Posterior vena cava (tissue), 2 donors: ENCODE data around the gene WBP2. TPM values are rescaled to one million over a fixed set of nuclear protein-coding genes. Genes with fewer than 3 reads are reported as not detected.
"Not testable (repeated sequence)": the region's sequence is repeated elsewhere in the genome, so short reads cannot be mapped to it uniquely, and the experiment has no call there.

Source experiments
- DNase-seq: peaks from one replicate; pipeline ENCODE4 v3.0.0-alpha.2; 2020; ENCODE audit warnings: low spot score
- intact Hi-C, 2 donors: fragments of 100-400 bp; cut with DNase I; formaldehyde crosslinking; loops; one replicate each; pipeline versions ENCODE4 v1.14.1 to v1.14.2; 2022 to 2023
- total RNA-seq, 2 donors: library from RNA; stranded (reverse); fragmentation: NEBNext Ultra II Directional; extraction: Animal tissue kit (Norgen Biotek cat#: 25700); gene quantifications; one replicate each; pipeline ENCODE4 v1.2.1, GENCODE V29; 2021
- donor health status: DM: yes; HTN: yes; CAD: no.
- donor health status: DM: yes; HTN: yes; CAD: no.

Gene WBP2
- total RNA-seq, 2 donors from 2014 or later, result 75.8 to 111 TPM

DNA sequence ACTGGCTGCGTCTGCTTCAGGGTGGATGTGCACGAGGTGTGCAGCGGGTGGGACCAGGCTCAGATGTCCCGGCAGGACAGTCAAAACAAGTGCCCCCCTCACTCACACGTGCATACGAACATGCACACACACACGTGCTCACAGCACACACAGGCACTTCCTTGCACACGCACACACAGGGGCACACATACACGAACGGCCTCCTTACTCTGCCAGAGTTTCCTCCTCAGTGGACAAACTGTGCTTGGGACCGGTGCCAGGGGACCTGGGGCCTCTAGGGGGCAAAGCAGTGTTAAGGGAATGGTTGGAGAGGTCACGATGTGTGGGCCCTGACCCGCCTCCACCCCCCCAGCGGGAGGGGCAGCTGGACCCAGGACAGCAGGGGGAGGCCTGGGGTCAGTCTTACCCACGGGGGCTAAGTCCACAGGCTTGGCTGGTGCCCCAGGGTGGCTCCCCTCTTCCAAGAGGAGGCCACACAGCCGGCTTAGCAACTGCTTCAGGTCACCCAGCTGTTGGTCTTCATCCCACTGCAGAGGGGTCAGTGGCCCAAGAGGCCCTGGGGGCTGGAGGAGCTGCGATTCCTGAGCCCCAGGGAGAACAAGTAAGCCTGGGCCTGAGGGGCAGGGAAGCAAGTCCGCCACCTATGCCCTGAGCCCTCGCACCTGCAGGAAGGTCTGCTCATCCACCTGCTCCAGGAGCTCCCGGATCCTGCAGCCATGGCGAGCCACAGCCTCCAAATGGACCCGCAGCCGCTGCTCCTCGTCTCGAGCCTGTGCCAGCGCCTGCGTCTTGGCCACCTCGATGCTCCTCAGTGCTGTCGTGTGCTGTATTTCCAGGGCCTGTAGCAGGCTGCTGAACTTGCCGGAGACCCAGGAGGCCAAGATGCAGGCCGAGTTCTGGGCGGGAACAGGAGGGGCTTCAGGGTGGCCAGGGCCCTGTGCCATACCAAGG lies 36.7 kb upstream of the WBP2 start:
- intact Hi-C loops, result no loop called here
- peak; percentile 65 for DNase-seq

DNA sequence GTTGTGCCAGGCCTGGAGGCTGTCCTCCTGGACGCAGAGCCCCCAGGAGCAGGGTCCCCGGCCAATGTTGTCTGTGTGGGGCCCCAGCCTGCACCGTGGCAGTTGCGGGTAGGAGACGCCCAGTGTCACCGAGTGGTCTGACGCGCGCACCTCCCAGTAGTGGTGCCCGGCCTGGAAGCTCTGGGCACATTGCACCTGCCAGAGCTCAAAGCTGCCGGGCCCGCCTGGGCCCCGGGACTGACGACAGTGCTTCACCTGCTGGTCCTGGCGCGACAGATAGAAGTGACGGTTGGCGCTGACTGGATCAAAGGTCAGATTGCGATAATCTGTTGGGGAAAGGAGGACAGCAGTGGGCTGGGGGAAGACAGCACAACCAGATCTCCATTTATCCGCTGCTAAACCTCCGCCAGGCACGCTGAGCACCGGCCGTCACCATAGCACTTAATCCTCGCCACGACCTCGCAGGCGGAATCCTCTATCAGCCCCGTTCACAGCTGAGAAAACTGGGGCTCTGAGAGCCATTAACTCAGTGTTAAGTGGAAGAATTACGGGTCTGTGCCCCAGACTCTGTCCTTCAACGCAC lies 36.0 kb upstream of the WBP2 start:
- DNase-seq, result peak; percentile 75
- intact Hi-C loops, result no loop called here

DNA sequence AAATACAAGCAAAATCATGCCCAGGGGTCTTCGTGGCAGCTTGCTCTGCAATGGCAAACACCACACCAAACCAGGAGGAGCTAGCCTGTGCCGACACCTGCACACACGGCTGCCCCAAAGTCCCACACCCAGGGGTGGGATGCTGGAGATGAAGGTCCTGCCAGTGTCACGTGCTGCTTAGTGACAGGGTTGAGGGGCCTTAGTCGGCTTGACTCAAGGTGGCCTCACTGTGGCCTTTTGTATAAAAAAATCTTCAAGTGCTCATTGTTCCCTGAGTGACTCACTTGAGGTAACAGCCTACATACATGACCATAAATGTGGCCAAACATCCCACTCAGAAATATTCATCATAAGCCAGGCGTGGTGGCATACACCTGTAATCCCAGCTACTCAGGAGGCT lies 34.3 kb upstream of the WBP2 start:
- intact Hi-C loops, result no loop called here
- DNase-seq, result no peak

DNA sequence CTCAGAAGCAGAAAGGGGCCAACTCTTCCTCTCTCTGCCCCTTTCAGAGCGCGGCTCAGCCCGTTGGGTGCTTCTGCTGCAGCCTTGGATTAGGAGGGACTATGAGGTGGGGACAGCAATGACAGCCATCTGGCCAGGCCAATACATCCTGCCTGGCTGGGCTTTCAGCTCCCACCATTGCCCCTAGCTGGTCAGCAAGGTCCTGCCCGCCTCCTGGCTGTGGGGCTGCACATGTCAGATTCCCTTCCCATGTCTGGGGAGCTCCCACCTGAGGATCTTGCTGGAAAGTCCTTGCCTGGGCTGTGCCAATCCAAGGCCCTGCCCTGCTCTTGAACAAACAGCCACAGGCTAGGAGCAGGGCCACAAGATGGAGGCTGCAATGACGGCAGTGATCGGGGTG lies 33.3 kb upstream of the WBP2 start:
- peak; percentile 67 for DNase-seq
- intact Hi-C loops, result no loop called here

DNA sequence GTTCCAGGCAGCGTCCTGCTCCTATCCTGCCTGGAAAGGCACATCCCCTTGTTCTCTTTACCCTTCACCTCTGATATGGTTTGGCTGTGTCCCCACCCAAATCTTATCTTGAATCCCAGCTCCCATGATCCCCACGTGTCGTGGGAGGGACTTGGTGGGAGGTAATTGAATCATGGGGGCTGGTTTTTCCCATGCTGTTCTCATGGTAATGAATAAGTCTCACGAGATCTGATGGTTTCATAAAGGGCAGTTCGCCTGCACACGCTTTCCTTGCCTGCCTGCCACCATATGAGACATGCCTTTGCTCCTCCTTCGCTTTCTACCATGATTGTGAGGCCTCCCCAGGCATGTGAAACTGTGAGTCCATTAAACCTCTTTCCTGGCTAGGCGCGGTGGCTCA lies 30.7 kb upstream of the WBP2 start:
- DNase-seq, intact Hi-C loops: not testable (repeated sequence)

DNA sequence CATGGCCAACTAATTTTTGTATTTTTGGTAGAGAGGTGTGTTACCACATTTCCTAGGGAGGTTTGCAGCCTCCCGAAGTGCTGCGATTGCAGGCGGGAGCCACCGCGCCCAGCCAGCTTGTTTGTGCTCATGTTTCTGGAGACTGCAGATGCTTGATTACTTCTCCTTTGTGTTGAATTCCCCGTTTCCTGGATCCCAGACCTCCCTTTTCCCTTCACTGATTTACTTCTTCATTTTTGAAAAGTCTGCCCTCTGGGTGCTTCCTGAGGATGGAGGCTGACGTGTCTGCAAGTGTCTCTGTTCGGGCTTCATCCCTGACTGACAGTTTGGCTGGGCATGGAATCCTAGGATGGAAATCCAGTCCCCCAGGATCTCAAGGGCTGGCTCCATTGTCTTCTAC lies 30.3 kb upstream of the WBP2 start:
- intact Hi-C loops, result no loop called here
- no peak for DNase-seq

DNA sequence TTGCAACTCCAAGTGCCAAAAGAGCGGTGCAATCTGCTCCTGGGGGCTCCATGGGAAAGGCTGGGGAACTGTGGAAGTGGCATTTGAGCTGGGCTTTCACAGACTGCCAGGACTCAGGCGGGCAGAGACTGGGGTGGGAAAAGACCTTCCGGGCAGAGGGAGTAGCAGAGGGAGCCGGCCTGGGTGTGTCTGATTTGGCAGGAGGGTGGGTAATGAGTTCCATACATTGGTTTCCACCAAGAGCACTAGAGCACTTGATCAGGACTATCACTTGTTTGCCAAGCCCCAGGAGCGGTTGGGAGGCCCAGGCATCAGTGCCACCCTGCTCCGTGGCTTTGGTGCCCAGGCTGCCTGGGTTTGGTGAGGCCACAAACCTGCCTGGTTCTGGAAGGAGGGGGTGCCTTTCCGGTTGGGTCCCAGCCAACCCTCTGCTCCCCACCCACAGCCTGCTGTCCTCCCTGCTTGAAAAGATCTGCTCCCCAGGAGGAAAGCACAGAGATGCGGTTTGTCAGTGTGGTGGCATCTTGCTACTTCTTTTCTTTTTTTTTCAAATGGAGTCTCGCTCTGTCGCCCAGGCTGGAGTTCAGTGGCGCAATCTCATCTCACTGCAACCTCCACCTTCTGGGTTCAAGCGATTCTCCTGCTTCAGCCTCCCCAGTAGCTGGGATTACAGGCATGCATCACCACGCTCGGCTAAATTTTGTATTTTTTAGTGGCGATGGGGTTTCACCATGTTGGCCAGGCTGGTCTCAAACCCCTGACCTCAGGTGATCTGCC lies 26.7 kb upstream of the WBP2 start:
- intact Hi-C loops, result loop anchor here (5.0 kb wide), 2 partner anchors 35 to 605 kb away; no protein-coding TSS in a partner anchor
- no peak for DNase-seq

DNA sequence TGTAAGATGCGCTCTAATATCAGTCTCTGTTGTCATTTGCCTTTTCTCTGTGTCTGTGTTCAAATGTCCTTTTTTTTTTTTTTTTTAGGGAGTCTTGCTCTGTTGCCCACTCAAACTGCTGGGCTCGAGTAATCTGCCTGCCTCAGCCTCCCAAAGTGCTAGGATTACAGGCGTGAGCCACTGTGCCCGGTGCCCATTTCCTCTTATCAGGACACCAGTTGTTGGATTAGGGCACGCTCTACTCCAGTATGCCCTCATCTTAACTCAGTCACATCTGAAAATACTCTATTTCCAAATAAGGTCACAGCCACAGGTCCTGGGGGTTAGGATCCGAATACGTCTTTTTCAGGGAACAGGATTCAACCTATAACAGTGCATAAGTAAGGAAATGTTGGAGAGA lies 25.1 kb upstream of the WBP2 start:
- intact Hi-C loops, result loop anchor here (5.0 kb wide), 2 partner anchors 33 to 607 kb away; no protein-coding TSS in a partner anchor
- no peak for DNase-seq

DNA sequence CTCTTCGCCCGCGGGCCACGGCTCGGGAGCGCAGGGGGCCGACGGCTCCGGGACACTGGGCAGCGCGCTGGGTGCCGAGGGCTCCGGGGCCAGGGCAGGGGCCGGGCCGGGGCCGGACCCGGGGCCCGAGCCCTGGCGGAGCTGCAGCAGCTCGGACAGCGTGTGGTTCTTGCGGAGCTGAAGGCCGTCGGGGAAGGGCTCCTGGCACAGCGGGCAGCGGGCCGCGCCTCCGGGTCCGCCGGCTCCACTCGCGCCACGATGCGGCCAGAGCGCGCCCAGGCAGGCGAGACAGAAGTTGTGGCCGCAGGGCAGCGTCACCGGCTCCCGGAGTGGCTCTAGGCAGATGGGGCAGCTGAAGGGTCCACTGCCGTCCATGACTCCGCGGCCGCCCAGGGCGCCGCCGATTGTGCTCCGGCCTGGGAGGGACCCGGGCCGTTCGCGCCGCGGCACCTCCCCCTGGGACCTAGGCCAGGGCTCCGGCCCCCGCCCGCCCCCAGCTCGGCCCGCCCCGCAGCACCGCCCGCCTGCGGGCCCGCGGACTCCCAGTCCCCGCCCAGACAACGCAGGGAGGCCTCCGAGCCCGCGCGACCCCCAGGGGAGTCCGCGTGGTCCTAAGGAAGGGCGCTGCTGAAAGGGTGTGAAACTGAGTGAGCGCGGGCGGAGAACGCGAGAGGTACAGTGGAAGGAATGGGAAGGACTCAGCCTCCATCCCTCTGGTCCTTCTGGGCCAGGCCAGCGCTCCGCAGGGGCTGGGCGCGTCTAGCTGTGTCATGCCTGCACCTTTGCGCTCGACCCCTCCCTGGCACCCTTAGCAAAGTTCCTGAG lies 23.3 kb upstream of the WBP2 start, which contains the start of gene TRIM47:
TSS of gene TRIM47 (minus strand) at position 408 of the 825 bp plus-strand sequence. CDS start at position 375, 33 bp downstream.
- intact Hi-C loops, result loop anchor here in 1 of 2 donors (5.0 kb wide), 1 partner anchor 101 kb away; a partner anchor contains a TSS
- DNase-seq, result peak; percentile 93

DNA sequence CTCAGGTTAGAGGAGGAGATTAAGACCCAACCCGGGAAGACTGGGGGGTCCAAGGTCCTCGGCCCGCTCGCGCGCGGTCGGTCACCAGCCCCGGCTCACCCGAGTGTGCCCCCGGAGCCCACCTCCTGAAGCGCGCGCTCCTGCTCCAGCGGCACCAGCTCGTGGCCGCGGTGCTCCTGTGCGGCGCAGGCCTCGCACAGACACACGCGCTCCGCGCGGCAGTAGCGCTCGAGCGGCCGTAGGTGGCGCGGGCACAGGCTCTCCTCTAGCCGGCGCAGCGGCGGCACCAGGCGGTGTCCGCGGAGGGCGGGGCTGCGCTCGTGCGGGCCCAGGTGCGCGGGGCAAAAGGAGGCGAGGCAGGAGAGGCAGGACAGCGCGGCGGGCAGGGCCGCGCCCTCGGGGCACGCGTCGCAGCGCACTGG lies 22.6 kb upstream of the WBP2 start:
- intact Hi-C loops, result loop anchor here in 1 of 2 donors (5.0 kb wide), 1 partner anchor 100 kb away; a partner anchor contains a TSS
- DNase-seq, result peak; percentile 91

DNA sequence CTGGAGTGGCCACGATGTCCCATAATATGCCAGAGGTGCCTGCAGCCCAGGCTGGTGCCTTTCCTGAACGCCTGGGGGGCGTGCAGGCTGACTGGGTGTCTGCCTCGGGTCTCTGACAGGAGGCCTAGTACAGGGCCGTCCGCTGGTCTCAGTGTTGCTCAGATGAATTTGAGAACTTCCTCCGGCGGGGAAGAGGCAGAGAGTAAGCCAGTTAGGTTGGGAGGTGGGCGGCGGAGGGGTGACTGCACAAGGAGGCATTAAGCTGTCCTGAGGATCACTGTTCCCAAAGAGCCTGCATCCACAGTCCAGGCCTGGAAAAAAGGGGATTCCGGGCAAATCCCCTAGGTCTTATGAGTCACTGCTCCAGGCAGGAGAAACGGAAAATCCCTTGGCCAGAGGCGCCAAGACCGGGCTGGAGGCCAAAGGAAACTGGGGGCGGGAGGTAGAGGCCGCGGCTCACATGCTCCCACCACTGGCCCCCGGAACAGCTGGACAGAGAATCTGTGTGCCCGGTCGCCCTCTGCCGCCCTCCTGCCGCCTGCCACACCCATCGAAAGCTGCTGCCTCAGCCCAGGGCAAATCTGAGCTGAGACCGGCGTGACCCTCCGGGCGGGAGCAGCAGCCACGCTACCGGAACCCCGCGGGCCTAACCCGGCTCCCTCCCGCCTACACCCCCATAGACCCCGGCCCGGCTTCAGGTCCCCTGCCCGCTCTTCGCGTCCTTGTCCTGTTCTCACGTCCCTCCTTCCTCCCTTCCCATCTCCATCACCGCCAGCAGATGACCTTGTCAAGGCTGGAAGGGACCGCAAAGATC lies 22.0 kb upstream of the WBP2 start:
- intact Hi-C loops, result loop anchor here in 1 of 2 donors (5.0 kb wide), 1 partner anchor 100 kb away; a partner anchor contains a TSS
- peak; percentile 98 for DNase-seq

DNA sequence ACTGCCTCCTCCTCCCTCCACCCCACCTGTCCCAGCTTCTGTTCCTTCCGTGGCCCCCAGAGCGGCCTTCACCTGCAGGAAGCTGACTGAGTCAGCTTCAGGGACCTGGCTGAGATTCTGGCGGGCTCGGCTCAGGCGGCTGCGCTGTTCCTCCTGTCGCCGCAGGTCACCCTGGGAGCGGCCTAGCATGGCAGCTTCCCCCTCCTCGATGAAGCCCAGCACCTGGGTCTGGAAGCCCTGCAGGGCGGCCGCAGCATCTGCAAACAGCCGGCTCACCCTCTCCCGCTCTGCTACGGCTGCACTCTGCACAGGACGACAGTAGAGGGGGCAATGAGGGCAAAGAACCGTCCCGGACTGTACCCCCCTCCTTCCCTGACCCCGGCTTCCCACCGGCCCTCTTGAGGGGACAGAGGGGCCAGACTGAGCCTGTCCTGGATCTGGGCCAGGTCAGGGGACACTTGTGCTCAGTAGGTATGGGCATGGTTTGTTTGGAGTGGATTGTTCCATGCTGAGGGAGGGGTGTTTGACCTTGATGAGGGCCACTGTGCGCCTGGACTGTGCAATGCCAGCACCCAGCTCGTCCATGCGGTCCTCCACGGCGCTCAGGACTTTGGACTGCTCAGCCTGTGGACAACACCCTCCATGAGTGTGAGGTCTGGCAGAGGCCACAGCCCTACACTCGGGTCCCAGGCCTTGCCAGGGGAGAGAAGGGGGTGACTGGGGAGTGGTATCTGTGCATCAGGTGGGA lies 21.2 kb upstream of the WBP2 start:
- intact Hi-C loops, result loop anchor here in 1 of 2 donors (5.0 kb wide), 1 partner anchor 99 kb away; a partner anchor contains a TSS
- DNase-seq, result no peak

DNA sequence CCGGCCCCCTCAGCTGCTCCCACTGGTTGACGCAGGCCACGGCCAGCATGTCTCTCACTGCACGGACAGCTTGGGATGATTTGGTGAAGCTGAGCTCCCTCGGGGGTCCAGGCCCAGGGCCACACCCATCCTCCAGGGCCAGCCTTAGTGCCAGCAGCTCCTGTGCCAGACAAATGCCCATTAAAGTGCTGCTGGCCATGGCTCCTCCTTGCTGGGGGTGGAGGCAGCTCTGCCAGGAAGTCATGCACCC lies 20.7 kb upstream of the WBP2 start:
- intact Hi-C loops, result loop anchor here in 1 of 2 donors (5.0 kb wide), 1 partner anchor 99 kb away; a partner anchor contains a TSS
- no peak for DNase-seq

DNA sequence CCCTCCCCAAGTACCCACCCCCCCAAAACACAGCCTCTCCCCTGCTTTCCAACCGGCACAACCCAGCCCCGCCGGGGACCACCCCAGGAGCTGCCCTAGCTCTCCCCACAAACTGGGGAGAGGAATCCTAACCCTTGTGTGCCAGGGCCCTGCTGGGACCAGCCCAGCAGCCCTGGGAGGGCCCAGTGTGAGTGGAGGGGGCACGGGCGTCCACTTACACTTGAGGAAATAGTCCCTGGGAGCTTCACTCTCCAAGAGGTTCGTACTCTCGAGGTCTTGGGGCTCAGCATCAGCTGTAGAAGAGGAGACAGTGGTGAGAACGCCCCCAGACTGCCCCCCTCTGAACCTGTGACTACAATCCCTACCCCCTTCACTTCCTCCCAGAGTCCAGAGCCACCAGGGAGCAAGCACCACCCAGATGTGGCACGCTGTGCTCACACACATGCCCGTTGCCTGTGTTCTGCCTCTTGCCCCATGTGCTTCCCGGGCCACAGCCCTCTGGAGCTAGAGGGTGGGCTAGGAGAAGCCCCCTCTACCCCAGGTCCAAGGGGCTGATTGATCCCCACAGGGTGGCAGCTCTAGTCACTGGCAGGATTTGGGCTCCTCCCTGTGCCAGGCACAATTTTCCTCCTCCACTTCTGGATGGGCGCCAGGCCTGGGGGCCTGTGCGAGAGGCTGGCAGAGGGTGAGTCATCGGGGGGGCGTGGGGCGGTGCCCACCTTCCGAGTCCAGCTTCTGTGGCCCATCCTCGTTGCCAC lies 20.2 kb upstream of the WBP2 start:
- DNase-seq, result no peak
- intact Hi-C loops, result loop anchor here in 1 of 2 donors (5.0 kb wide), 1 partner anchor 98 kb away; a partner anchor contains a TSS

DNA sequence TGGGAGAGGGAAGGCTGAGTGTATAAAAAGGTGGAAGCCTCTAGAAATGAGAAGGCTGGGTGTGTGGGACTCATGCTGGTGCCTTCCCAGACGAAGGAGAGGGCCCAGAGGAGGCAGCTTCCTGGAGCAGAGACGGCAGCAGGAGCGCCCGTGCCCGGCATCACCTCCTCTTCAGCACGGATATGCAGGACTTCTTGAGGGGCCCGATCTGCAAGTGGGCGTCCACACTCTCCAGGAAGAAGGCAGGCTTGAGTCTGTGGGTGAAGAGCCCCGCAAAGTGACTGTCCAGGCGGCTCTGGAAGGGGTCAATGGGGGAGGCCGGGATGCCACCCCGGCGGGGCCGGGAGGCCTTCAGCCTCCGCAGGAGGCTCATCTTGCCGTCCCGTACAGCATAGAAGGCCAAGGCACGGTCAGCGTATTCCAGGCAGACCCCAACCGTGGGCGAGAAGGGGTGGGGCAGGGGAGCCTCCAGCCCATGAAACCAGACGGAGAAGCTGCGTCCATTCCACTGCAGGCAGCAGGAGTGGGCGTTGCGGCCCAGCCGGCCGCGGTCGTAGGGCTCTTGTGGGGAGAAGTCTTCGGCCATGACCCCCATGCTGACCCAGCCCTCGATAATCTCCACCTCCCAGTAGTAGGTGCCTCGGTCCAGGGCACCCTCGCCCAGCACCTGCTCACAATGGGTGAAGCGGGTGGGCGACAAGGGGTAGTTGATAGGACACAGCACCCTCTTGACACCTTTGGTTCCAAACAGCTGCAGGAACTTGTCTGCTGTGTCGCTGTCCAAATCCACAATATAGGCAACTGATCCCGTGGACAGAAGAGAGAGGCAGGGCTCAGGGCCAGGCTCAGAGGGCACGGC lies 19.4 kb upstream of the WBP2 start:
- DNase-seq, result no peak
- intact Hi-C loops, result loop anchor here in 1 of 2 donors (5.0 kb wide), 1 partner anchor 97 kb away; a partner anchor contains a TSS
